Ovary (tissue), 3 donors: ENCODE results near the gene NOD2.

Source experiments
- CTCF ChIP-seq, 3 donors: fragments of 450-650 bp in 2 of 3; fragments of 200-600 bp in 1 of 3; IDR thresholded peaks; one replicate each; pipeline versions ENCODE4 v1.5.1 to v1.8.0; 2016 to 2022; ENCODE audit warnings: antibody characterized with exemption in 3 of 3, mild to moderate bottlenecking in 1 of 3
- EP300 ChIP-seq: sonication (generic); formaldehyde crosslinking; IDR thresholded peaks from one replicate; pipeline ENCODE4 v1.6.1; 2017; ENCODE audit warnings: antibody characterized with exemption
- donor health status: DM: no; HTN: no; CAD: no.

- TF ChIP-seq CTCF (IDR thresholded peaks at IDR 0.05), result no peak
- TF ChIP-seq EP300, result no peak
Observed at GRCh38 chr16:50659806-50660205, 33.6 kb upstream of the NOD2 start.
